Type B pancreatic cell (in vitro differentiated cells): ENCODE results near the gene KLK10. TPM values are rescaled to one million over a fixed set of nuclear protein-coding genes. Genes with fewer than 3 reads are reported as not detected.

Source experiments
- DNase-seq: peaks from one replicate; pipeline ENCODE4 v3.0.0; 2021; ENCODE audit warnings: mixed read lengths; ENCODE audit not compliant: unreplicated experiment; ENCODE audit errors: extremely low spot score
- H3K27ac Mint-ChIP-seq: 2 replicates; pipeline ENCODE4 v1.8.0; 2021; ENCODE audit warnings: mild to moderate bottlenecking, mixed read lengths
- H3K27me3 Mint-ChIP-seq: 2 replicates; pipeline ENCODE4 v1.8.0; 2021; ENCODE audit warnings: mixed read lengths
- H3K36me3 Mint-ChIP-seq: 2 replicates; pipeline ENCODE4 v1.8.0; 2021; ENCODE audit warnings: mixed read lengths
- H3K4me1 Mint-ChIP-seq: one replicate; pipeline ENCODE4 v1.8.0; 2021; ENCODE audit warnings: mixed read lengths; ENCODE audit not compliant: unreplicated experiment
- H3K4me3 Mint-ChIP-seq: 2 replicates; pipeline ENCODE4 v1.8.0; 2021; ENCODE audit warnings: mild to moderate bottlenecking, mixed read lengths
- H3K9me3 Mint-ChIP-seq: 2 replicates; pipeline ENCODE4 v1.8.0; 2021; ENCODE audit warnings: mixed read lengths
- CTCF ChIP-seq: fragments of 200-600 bp; sonication (generic); conservative IDR thresholded peaks from 2 replicates; pipeline ENCODE4 v1.5.0; 2021; ENCODE audit warnings: antibody characterized with exemption, mild to moderate bottlenecking
- total RNA-seq: library from RNA; stranded (reverse); gene quantifications from 2 replicates; pipeline ENCODE4 v1.2.1, GENCODE V29; 2021; ENCODE audit warnings: low replicate concordance

KLK10 gene
- total RNA-seq, 1 donor from 2014 or later = 1.8 TPM

GRCh38 chr19:51060973-51061372 lies 41.5 kb upstream of the KLK10 start:
- H3K27ac Mint-ChIP-seq = no peak overlapping the region
- no peak for DNase-seq
- H3K9me3 Mint-ChIP-seq = peaks cover 8% of the 10 kb centered on the region
- peaks cover 35% of the 10 kb centered on the region for H3K27me3 Mint-ChIP-seq
- no peak for TF ChIP-seq CTCF
- H3K4me3 Mint-ChIP-seq = no peak overlapping the region
- H3K36me3 Mint-ChIP-seq = no peaks in the 10 kb centered on the region
- H3K4me1 Mint-ChIP-seq = no peaks in the 10 kb centered on the region

GRCh38 chr19:51060336-51060735 lies 40.8 kb upstream of the KLK10 start:
- TF ChIP-seq CTCF = no peak
- Mint-ChIP-seq H3K36me3 (no peaks in the 10 kb centered on the region), H3K4me1 (no peaks in the 10 kb centered on the region), H3K4me3 (no peak overlapping the region), H3K9me3 (peaks cover 8% of the 10 kb centered on the region), H3K27ac (no peak overlapping the region), H3K27me3 (peaks cover 35% of the 10 kb centered on the region)
- no peak for DNase-seq

GRCh38 chr19:51059715-51060114 lies 40.2 kb upstream of the KLK10 start:
- H3K4me3 Mint-ChIP-seq = no peak overlapping the region
- TF ChIP-seq CTCF = no peak
- H3K9me3 Mint-ChIP-seq = peaks cover 8% of the 10 kb centered on the region
- no peak overlapping the region for H3K27ac Mint-ChIP-seq
- no peak for DNase-seq
- H3K27me3 Mint-ChIP-seq = peaks cover 34% of the 10 kb centered on the region
- H3K36me3 Mint-ChIP-seq = no peaks in the 10 kb centered on the region
- no peaks in the 10 kb centered on the region for H3K4me1 Mint-ChIP-seq

- Mint-ChIP-seq H3K27ac (no peak overlapping the region), H3K4me3 (no peak overlapping the region), H3K4me1 (no peaks in the 10 kb centered on the region), H3K27me3 (peaks cover 39% of the 10 kb centered on the region), H3K9me3 (peaks cover 3% of the 10 kb centered on the region), H3K36me3 (no peaks in the 10 kb centered on the region)
- TF ChIP-seq CTCF = no peak
- no peak for DNase-seq
Observed at GRCh38 chr19:51055866-51056265, 36.4 kb upstream of the KLK10 start.

GRCh38 chr19:51047031-51047335 lies 27.5 kb upstream of the KLK10 start:
- Mint-ChIP-seq H3K4me3 (no peak overlapping the region), H3K9me3 (no peaks in the 10 kb centered on the region), H3K27ac (no peak overlapping the region), H3K27me3 (peaks cover 13% of the 10 kb centered on the region), H3K4me1 (no peaks in the 10 kb centered on the region), H3K36me3 (no peaks in the 10 kb centered on the region)
- no peak for DNase-seq
- no peak for TF ChIP-seq CTCF

GRCh38 chr19:51044327-51044726 lies 24.8 kb upstream of the KLK10 start:
- H3K27me3 Mint-ChIP-seq = peaks cover 13% of the 10 kb centered on the region
- TF ChIP-seq CTCF = no peak
- no peak for DNase-seq
- no peaks in the 10 kb centered on the region for H3K4me1 Mint-ChIP-seq
- no peaks in the 10 kb centered on the region for H3K36me3 Mint-ChIP-seq
- H3K4me3 Mint-ChIP-seq = no peak overlapping the region
- H3K27ac Mint-ChIP-seq = no peak overlapping the region
- H3K9me3 Mint-ChIP-seq = no peaks in the 10 kb centered on the region
